Measurements from ENCODE around the gene G6PC1. TPM values are rescaled to one million over a fixed set of nuclear protein-coding genes. Genes with fewer than 3 reads are reported as not detected.

The G6PC1 gene
- polyA plus RNA-seq, 1 donor from 2014 or later, result not detected

GRCh38 chr17:42868338-42868737 lies 32.3 kb upstream of the G6PC1 start:
- H3K36me3 ChIP-seq (ENCODE audit: insufficient read depth, low read length), result no peaks in the 10 kb centered on the region
- H3K4me2 ChIP-seq (ENCODE audit: low read length), result no peak overlapping the region
- no peaks in the 10 kb centered on the region for H4K20me1 ChIP-seq (ENCODE audit: insufficient read depth)
- H3K9me2 ChIP-seq (ENCODE audit: insufficient read depth, low read length), result no peaks in the 10 kb centered on the region
- no peak overlapping the region for H3K9ac ChIP-seq (ENCODE audit: low read length)
- H3K4me3 ChIP-seq (ENCODE audit: low read length), result no peak overlapping the region
- H3K27ac ChIP-seq (ENCODE audit: low read length), result no peak overlapping the region
- no peaks in the 10 kb centered on the region for H3F3A ChIP-seq (ENCODE audit: insufficient read depth, low read length, poor library complexity, severe bottlenecking)
- no peak for TF ChIP-seq EP300 (conservative IDR thresholded peaks at IDR 0.05; ENCODE audit: poor library complexity, severe bottlenecking)
- TF ChIP-seq, protein P1, sequence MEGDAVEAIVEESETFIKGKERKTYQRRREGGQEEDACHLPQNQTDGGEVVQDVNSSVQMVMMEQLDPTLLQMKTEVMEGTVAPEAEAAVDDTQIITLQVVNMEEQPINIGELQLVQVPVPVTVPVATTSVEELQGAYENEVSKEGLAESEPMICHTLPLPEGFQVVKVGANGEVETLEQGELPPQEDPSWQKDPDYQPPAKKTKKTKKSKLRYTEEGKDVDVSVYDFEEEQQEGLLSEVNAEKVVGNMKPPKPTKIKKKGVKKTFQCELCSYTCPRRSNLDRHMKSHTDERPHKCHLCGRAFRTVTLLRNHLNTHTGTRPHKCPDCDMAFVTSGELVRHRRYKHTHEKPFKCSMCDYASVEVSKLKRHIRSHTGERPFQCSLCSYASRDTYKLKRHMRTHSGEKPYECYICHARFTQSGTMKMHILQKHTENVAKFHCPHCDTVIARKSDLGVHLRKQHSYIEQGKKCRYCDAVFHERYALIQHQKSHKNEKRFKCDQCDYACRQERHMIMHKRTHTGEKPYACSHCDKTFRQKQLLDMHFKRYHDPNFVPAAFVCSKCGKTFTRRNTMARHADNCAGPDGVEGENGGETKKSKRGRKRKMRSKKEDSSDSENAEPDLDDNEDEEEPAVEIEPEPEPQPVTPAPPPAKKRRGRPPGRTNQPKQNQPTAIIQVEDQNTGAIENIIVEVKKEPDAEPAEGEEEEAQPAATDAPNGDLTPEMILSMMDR (IDR thresholded peaks at IDR 0.05; ENCODE audit: poor library complexity, severe bottlenecking), result no peak
- TF ChIP-seq SMC3 (conservative IDR thresholded peaks at IDR 0.05; ENCODE audit: poor library complexity), result no peak
- TF ChIP-seq POLR2AphosphoS5 (IDR thresholded peaks at IDR 0.05), result no peak
- TF ChIP-seq TAF1 (IDR thresholded peaks at IDR 0.05; ENCODE audit: low read depth), result no peak
- TF ChIP-seq RAD21 (conservative IDR thresholded peaks at IDR 0.05), result no peak
- H3K9me3 ChIP-seq (ENCODE audit: low read length), result peaks cover 9% of the 10 kb centered on the region
- no peaks in the 10 kb centered on the region for H3K79me2 ChIP-seq (replicated peaks; ENCODE audit: insufficient read depth, low read length)
- H2AFZ ChIP-seq (ENCODE audit: low read depth, low read length), result no peak overlapping the region
- H3K27me3 ChIP-seq (ENCODE audit: insufficient read depth, low read depth, low read length), result no peaks in the 10 kb centered on the region

GRCh38 chr17:42871647-42872046 lies 29.0 kb upstream of the G6PC1 start:
- Histone ChIP-seq H3K4me2 (ENCODE audit: low read length) (no peak overlapping the region), H3K27me3 (ENCODE audit: insufficient read depth, low read depth, low read length) (no peaks in the 10 kb centered on the region), H3K79me2 (replicated peaks; ENCODE audit: insufficient read depth, low read length) (no peaks in the 10 kb centered on the region), H3K9me3 (ENCODE audit: low read length) (peaks cover 9% of the 10 kb centered on the region), H3K36me3 (ENCODE audit: insufficient read depth, low read length) (no peaks in the 10 kb centered on the region), H2AFZ (ENCODE audit: low read depth, low read length) (no peak overlapping the region), H3K4me3 (ENCODE audit: low read length) (no peak overlapping the region), H3K27ac (ENCODE audit: low read length) (no peak overlapping the region), H3F3A (ENCODE audit: insufficient read depth, low read length, poor library complexity, severe bottlenecking) (no peaks in the 10 kb centered on the region), H3K9ac (ENCODE audit: low read length) (no peak overlapping the region), H3K9me2 (ENCODE audit: insufficient read depth, low read length) (no peaks in the 10 kb centered on the region), H4K20me1 (ENCODE audit: insufficient read depth) (no peaks in the 10 kb centered on the region)
- TF ChIP-seq MXI1 (conservative IDR thresholded peaks at IDR 0.05; ENCODE audit: poor library complexity, severe bottlenecking), result no peak

DNA sequence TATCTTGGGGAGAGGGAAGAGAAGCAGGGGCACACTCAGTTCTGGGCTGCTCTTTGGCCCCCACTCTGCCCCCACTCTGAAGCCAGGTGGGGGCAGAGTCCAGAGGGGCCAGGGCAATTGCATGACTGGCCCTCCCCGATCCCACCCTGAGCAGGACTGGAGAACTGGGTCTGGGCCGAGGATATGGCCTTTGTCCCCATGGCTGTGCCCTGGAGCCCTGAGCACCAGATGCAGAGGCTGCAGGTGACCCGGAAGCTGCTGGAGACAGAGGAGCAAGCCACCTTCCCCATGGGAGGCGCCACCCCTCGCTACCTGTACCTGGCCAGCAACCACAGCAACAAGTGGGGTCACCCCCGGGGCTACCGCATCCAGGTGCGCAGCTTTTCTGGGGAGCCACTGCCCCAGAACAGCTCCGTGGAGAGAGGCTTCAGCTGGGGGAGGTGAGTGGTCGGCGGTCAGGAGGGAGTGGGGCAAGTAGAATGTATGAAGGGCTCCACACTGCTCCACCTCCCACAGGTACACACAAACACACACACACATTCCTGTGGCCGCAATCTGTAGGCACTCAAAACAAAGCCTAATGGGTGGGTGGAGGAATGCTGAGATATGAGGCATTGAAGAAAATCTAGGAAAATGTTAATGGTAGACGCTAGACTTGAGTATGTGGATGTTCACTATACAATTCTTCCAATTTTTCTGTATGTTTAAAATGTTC lies 28.2 kb upstream of the G6PC1 start:
- H3K4me3 ChIP-seq (ENCODE audit: low read length), result no peak overlapping the region
- TF ChIP-seq EP300 (conservative IDR thresholded peaks at IDR 0.05; ENCODE audit: poor library complexity, severe bottlenecking) (no peak), POLR2AphosphoS5 (IDR thresholded peaks at IDR 0.05) (no peak), SMC3 (conservative IDR thresholded peaks at IDR 0.05; ENCODE audit: poor library complexity) (no peak), MXI1 (conservative IDR thresholded peaks at IDR 0.05; ENCODE audit: poor library complexity, severe bottlenecking) (no peak), RAD21 (conservative IDR thresholded peaks at IDR 0.05) (no peak), REST (IDR thresholded peaks at IDR 0.05; ENCODE audit: borderline replicate concordance) (no peak), EZH2 (IDR thresholded peaks at IDR 0.05; ENCODE audit: borderline replicate concordance, insufficient read depth, low read length, poor library complexity, severe bottlenecking) (no peak), TAF1 (IDR thresholded peaks at IDR 0.05; ENCODE audit: low read depth) (no peak)
- TF ChIP-seq, protein P1 (IDR thresholded peaks at IDR 0.05; ENCODE audit: poor library complexity, severe bottlenecking), result no peak
- H2AFZ ChIP-seq (ENCODE audit: low read depth, low read length), result no peak overlapping the region
- no peaks in the 10 kb centered on the region for H3K36me3 ChIP-seq (ENCODE audit: insufficient read depth, low read length)
- no peaks in the 10 kb centered on the region for H3F3A ChIP-seq (ENCODE audit: insufficient read depth, low read length, poor library complexity, severe bottlenecking)
- H3K27ac ChIP-seq (ENCODE audit: low read length), result no peak overlapping the region
- H4K20me1 ChIP-seq (ENCODE audit: insufficient read depth), result no peaks in the 10 kb centered on the region
- H3K4me2 ChIP-seq (ENCODE audit: low read length), result no peak overlapping the region
- peaks cover 9% of the 10 kb centered on the region for H3K9me3 ChIP-seq (ENCODE audit: low read length)
- H3K27me3 ChIP-seq (ENCODE audit: insufficient read depth, low read depth, low read length), result no peaks in the 10 kb centered on the region
- no peak overlapping the region for H3K9ac ChIP-seq (ENCODE audit: low read length)
- H3K79me2 ChIP-seq (replicated peaks; ENCODE audit: insufficient read depth, low read length), result no peaks in the 10 kb centered on the region
- H3K9me2 ChIP-seq (ENCODE audit: insufficient read depth, low read length), result no peaks in the 10 kb centered on the region
